B cell (primary cell): Measurements from ENCODE around the gene KCTD2. TPM values are rescaled to one million over a fixed set of nuclear protein-coding genes. Genes with fewer than 3 reads are reported as not detected.

Source experiments
- ATAC-seq: fragments of 200-7000 bp; cut with Tn5 transposase; one replicate; pipeline ENCODE4 v1.10.0; 2021; ENCODE audit warnings: low read depth, mild to moderate bottlenecking, moderate number of reproducible peaks, moderate library complexity
- CTCF ChIA-PET: fragments of 350-600 bp; sonication (Branson Sonifier 250); formaldehyde crosslinking; loops from one replicate; lab custom pipeline; 2021; ENCODE audit warnings: antibody characterized with exemption, inconsistent platforms; lab: Charles Lee
- POLR2A ChIA-PET: fragments of 350-600 bp; sonication (Branson Sonifier 250); formaldehyde crosslinking; loops from one replicate; lab custom pipeline; 2021; ENCODE audit warnings: antibody characterized with exemption; lab: Charles Lee
- DNase-seq: peaks from one replicate; pipeline ENCODE4 v3.0.0; 2013
- H2AFZ ChIP-seq: 2 replicates; pipeline ENCODE4 v1.6.1; 2012; ENCODE audit warnings: mild to moderate bottlenecking, low read depth, low read length; ENCODE audit not compliant: insufficient read depth, poor library complexity, severe bottlenecking
- H3K27ac ChIP-seq, 2 donors: 1 replicate in 1 of 2; 2 replicates in 1 of 2; pipeline ENCODE4 v1.5.1; 2012 to 2013; ENCODE audit warnings: low read length in 2 of 2, mild to moderate bottlenecking in 2 of 2, moderate library complexity in 1 of 2
- H3K27me3 ChIP-seq, 4 experiments: fragments of 200-600 bp in 1 of 4; sonication (generic) in 1 of 4; replicated peaks in 1 of 4; 1 replicate in 2 of 4; 2 replicates in 2 of 4; pipeline versions ENCODE4 v1.6.1 to v1.7.0; 2013 to 2016; ENCODE audit warnings: low read length in 3 of 4, mild to moderate bottlenecking in 2 of 4, mixed read lengths in 1 of 4, moderate library complexity in 1 of 4; ENCODE audit not compliant: insufficient read depth in 4 of 4, control insufficient read depth in 3 of 4; ENCODE audit errors: control extremely low read depth in 1 of 4
- H3K36me3 ChIP-seq, 2 experiments: replicated peaks in 1 of 2; 1 replicate in 1 of 2; 2 replicates in 1 of 2; pipeline versions ENCODE4 v1.6.1 to v1.7.1; 2013; ENCODE audit warnings: low read length in 1 of 2; ENCODE audit not compliant: insufficient read depth in 2 of 2, control insufficient read depth in 1 of 2; ENCODE audit errors: control extremely low read depth in 1 of 2, extremely low read depth in 1 of 2
- H3K4me1 ChIP-seq, 2 donors: fragments of 200-600 bp in 1 of 2; sonication (generic) in 1 of 2; 1 replicate in 1 of 2; 2 replicates in 1 of 2; pipeline versions ENCODE4 v1.5.1 to v1.6.1; 2013 to 2017; ENCODE audit warnings: low read length in 2 of 2; ENCODE audit not compliant: control insufficient read depth in 2 of 2, insufficient read depth in 2 of 2
- H3K4me2 ChIP-seq: replicated peaks from 2 replicates; pipeline ENCODE3; 2012; ENCODE audit warnings: mild to moderate bottlenecking, low read depth, low read length; ENCODE audit not compliant: poor library complexity, severe bottlenecking
- H3K4me3 ChIP-seq, 5 experiments: fragments of 200-600 bp in 1 of 5; sonication (generic) in 1 of 5; 1 replicate in 3 of 5; 2 replicates in 2 of 5; pipeline versions ENCODE4 v1.5.1 to v1.7.0; 2011 to 2016; ENCODE audit warnings: low read length in 4 of 5, mild to moderate bottlenecking in 4 of 5, low read depth in 2 of 5, control low read depth in 1 of 5, moderate library complexity in 1 of 5; ENCODE audit not compliant: insufficient read depth in 1 of 5; ENCODE audit errors: control extremely low read depth in 1 of 5, extremely low read depth in 1 of 5
- H3K79me2 ChIP-seq: fragments of 200-600 bp; sonication (generic); one replicate; pipeline ENCODE4 v1.6.0; 2016; ENCODE audit warnings: low read length; ENCODE audit not compliant: control insufficient read depth, insufficient read depth
- H3K9ac ChIP-seq: fragments of 200-600 bp; sonication (generic); 2 replicates; pipeline ENCODE4 v1.6.1; 2017; ENCODE audit warnings: mild to moderate bottlenecking, low read length, moderate library complexity
- H3K9me3 ChIP-seq, 3 donors: one replicate each; pipeline versions ENCODE4 v1.6.1 to v1.7.1; 2013; ENCODE audit warnings: low read length in 2 of 3; ENCODE audit not compliant: control insufficient read depth in 2 of 3, insufficient read depth in 1 of 3; ENCODE audit errors: control extremely low read depth in 1 of 3
- H4K20me1 ChIP-seq: 2 replicates; pipeline ENCODE4 v1.6.0; 2012; ENCODE audit warnings: mild to moderate bottlenecking, low read length; ENCODE audit not compliant: insufficient read depth, control insufficient read depth, poor library complexity, severe bottlenecking
- H3K27ac Mint-ChIP-seq: one replicate; pipeline ENCODE4 v1.8.0; 2021; ENCODE audit warnings: mixed read lengths
- H3K27me3 Mint-ChIP-seq: one replicate; pipeline ENCODE4 v1.8.0; 2021; ENCODE audit warnings: mixed read lengths
- H3K4me1 Mint-ChIP-seq: one replicate; pipeline ENCODE4 v1.8.0; 2021; ENCODE audit warnings: mixed read lengths
- H3K4me3 Mint-ChIP-seq: one replicate; pipeline ENCODE4 v1.8.0; 2021; ENCODE audit warnings: mixed read lengths
- H3K9me3 Mint-ChIP-seq: one replicate; pipeline ENCODE4 v1.8.0; 2022; ENCODE audit warnings: mixed read lengths; ENCODE audit not compliant: insufficient read depth
- CTCF ChIP-seq: fragments of 200-600 bp; IDR thresholded peaks from one replicate; pipeline ENCODE4 v1.8.0; 2022; ENCODE audit warnings: antibody characterized with exemption, mild to moderate bottlenecking
- EZH2 ChIP-seq: IDR thresholded peaks from 2 replicates; pipeline ENCODE4 v1.6.1; 2012; ENCODE audit warnings: borderline replicate concordance, low read depth, mild to moderate bottlenecking, moderate library complexity, low read length; ENCODE audit not compliant: insufficient read depth, poor library complexity, severe bottlenecking
- WGBS: methylation state at CpG from one replicate; pipeline ENCODE4 v1.1.5; 2013; ENCODE audit warnings: missing lambda C conversion rate; ENCODE audit not compliant: insufficient coverage; 5-methylcytosine and 5-hydroxymethylcytosine counted together
- intact Hi-C: fragments of 100-400 bp; cut with micrococcal nuclease; formaldehyde crosslinking; loops from one replicate; pipeline ENCODE4 v1.10.0; 2022
- polyA plus RNA-seq: library from polyadenylated mRNA; depleted of rRNA; stranded (reverse); fragments of >200 nt; gene quantifications from 2 replicates; pipeline ENCODE4 v1.2.3, GENCODE V29; 2012
- total RNA-seq, 2 donors: library from RNA; stranded (reverse); fragments of 120-200 nt in 1 of 2; gene quantifications; 1 replicate in 1 of 2; 2 replicates in 1 of 2; pipeline versions ENCODE4 v1.2.3 to v1.2.4, GENCODE V29; 2013 to 2022

The KCTD2 gene
- total and polyA plus RNA-seq, 2 donors (not counting 1 experiment from before 2014, with no cell fraction given), result 15.7 to 23.2 TPM

- H3K4me1 ChIP-seq, result peaks cover 15 to 16% of the 10 kb centered on the region in 2 donors
- under 1% methylated on average over 10 of the region's 10 CpGs for WGBS
- peaks cover 31% of the 10 kb centered on the region for H3K79me2 ChIP-seq
- no peak for ATAC-seq
- CTCF ChIA-PET, result interaction anchor here (1.2 to 3.2 kb wide), 14 partner anchors 14 to 740 kb away, joined by 3 to 56 read pairs (median 6); partner anchors contain the start of genes CDR2L and HID1
- DNase-seq, result no peak
- intact Hi-C loops, result no loop called here
- peaks cover 0 to 4% (median 0%) of the 10 kb centered on the region in 4 experiments for H3K27me3 ChIP-seq
- H3K4me3 ChIP-seq, result peak overlapping the region; percentile 46 to 86 (median 76)
- POLR2A ChIA-PET, result interaction anchor here (0.8 to 1.9 kb wide), 10 partner anchors 19 to 842 kb away, joined by 3 to 6 read pairs (median 4); partner anchors contain the start of genes ARMC7, ATP5PD, HID1 and KCTD2
- H3K27ac ChIP-seq, result peak overlapping the region; percentile 30 to 79
- H3K4me2 ChIP-seq, result peak overlapping the region; percentile 81
- H3K27ac Mint-ChIP-seq, result peak overlapping the region; percentile 92
- TF ChIP-seq EZH2 (no peak), CTCF (no peak)
- no peaks in the 10 kb centered on the region for H3K27me3 Mint-ChIP-seq
- peak overlapping the region; percentile 91 for H2AFZ ChIP-seq
- H3K9me3 Mint-ChIP-seq, result no peaks in the 10 kb centered on the region
- H3K9ac ChIP-seq, result peak overlapping the region; percentile 80
- H4K20me1 ChIP-seq, result no peaks in the 10 kb centered on the region
- peaks cover 0 to 9% of the 10 kb centered on the region in 2 experiments for H3K36me3 ChIP-seq
- H3K4me1 Mint-ChIP-seq, result peaks cover 22% of the 10 kb centered on the region
- H3K4me3 Mint-ChIP-seq, result peak overlapping the region; percentile 97
- no peaks in the 10 kb centered on the region for H3K9me3 ChIP-seq
Observed at GRCh38 chr17:75013092-75013559, 33.9 kb upstream of the KCTD2 start.

- ATAC-seq (no peak), DNase-seq (no peak)
- TF ChIP-seq CTCF (no peak), EZH2 (no peak)
- Histone ChIP-seq H3K4me3 (no peak overlapping the region), H4K20me1 (no peaks in the 10 kb centered on the region), H3K79me2 (peaks cover 18% of the 10 kb centered on the region), H3K27me3 (no peaks in the 10 kb centered on the region), H3K9me3 (no peaks in the 10 kb centered on the region), H2AFZ (no peak overlapping the region), H3K27ac (no peak overlapping the region), H3K9ac (no peak overlapping the region), H3K4me1 (no peaks in the 10 kb centered on the region), H3K36me3 (peaks cover 7 to 40% of the 10 kb centered on the region in 2 experiments), H3K4me2 (no peak overlapping the region)
- Mint-ChIP-seq H3K27ac (no peak overlapping the region), H3K4me3 (no peak overlapping the region), H3K27me3 (no peaks in the 10 kb centered on the region), H3K4me1 (peaks cover 2% of the 10 kb centered on the region), H3K9me3 (no peaks in the 10 kb centered on the region)
- WGBS, result 90% methylated on average over 3 of the region's 5 CpGs
- CTCF ChIA-PET, result interaction anchor here (0.7 to 1.2 kb wide), 2 partner anchors 57 to 93 kb away, joined by 3 read pairs; no protein-coding TSS in a partner anchor
- POLR2A ChIA-PET, result interaction anchor here (0.7 kb wide), 1 partner anchor 10 kb away, joined by 4 read pairs; no protein-coding TSS in a partner anchor
- intact Hi-C loops, result no loop called here
Observed at GRCh38 chr17:75019146-75019545, 27.9 kb upstream of the KCTD2 start.
